Measurements from ENCODE around the gene ONECUT1.

The ONECUT1 gene

DNA sequence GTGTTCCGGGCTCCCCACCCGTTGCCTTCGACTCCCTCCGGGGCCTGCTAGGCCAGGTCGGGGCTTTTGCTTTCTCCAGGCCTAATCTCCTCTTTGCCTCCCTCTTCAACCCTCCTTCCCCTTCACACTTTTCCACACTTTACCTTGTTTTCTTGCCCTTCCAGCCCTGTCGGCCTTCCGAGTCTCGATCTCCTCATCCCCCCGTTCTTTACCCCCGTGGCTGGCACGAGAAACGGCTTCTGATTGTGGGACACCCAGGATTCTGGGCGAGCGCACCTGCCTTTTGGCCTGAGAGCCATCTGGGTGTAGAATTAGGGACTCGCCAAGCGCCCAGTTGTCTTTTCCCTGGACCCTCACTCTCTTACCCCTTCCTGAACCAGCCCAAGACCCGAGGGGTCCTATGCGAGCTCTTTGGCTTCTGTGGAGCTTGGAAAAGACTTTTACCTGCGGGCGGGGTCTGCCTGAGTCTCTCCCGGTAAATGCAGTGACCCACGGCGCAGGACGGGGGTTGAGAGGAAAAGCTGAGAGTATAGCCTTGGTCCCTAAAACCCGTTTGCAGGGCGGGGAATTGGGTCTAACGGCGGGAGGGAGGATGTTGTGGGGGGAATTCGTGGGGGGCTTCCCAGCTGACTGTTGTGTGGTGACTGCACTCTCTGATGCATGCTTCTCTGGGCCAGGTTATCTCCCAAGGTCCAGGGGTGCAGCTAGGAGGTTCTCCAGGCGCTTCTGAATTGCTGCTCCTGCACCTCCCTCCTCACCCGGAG lies 5.5 kb upstream of the ONECUT1 start:
- no peak overlapping the region for H3K27ac ChIP-seq (ENCODE audit: low read depth, low read length)
- H3K9ac ChIP-seq (ENCODE audit: low read length) = no peak overlapping the region
- no peaks in the 10 kb centered on the region for H3K36me3 ChIP-seq (ENCODE audit: insufficient read depth, low read length)
- no peaks in the 10 kb centered on the region for H3K9me3 ChIP-seq (ENCODE audit: low read length)
- H3K27me3 ChIP-seq (ENCODE audit: control insufficient read depth in 1 of 2, insufficient read depth in 2 of 2, low read length in 2 of 2) = peaks cover 76 to 92% of the 10 kb centered on the region in 2 donors
- H3K4me1 ChIP-seq (ENCODE audit: insufficient read depth, low read length) = peaks cover 8% of the 10 kb centered on the region
- no peak overlapping the region for H3K4me3 ChIP-seq (ENCODE audit: low read depth in 1 of 2, low read length in 2 of 2)

GRCh38 chr15:52794665-52795463 lies 4.7 kb upstream of the ONECUT1 start:
- H3K27ac ChIP-seq (ENCODE audit: low read depth, low read length) = no peak overlapping the region
- peaks cover 68 to 85% of the 10 kb centered on the region in 2 donors for H3K27me3 ChIP-seq (ENCODE audit: control insufficient read depth in 1 of 2, insufficient read depth in 2 of 2, low read length in 2 of 2)
- H3K36me3 ChIP-seq (ENCODE audit: insufficient read depth, low read length) = no peaks in the 10 kb centered on the region

GRCh38 chr15:52791776-52792175 lies 1.6 kb upstream of the ONECUT1 start:
- Histone ChIP-seq H3K9ac (ENCODE audit: low read length) (no peak overlapping the region), H3K27ac (ENCODE audit: low read depth, low read length) (no peak overlapping the region), H3K4me1 (ENCODE audit: insufficient read depth, low read length) (peaks cover 18% of the 10 kb centered on the region), H3K4me3 (ENCODE audit: low read depth in 1 of 2, low read length in 2 of 2) (no peak overlapping the region), H3K27me3 (ENCODE audit: control insufficient read depth in 1 of 2, insufficient read depth in 2 of 2, low read length in 2 of 2) (peaks cover 62 to 84% of the 10 kb centered on the region in 2 donors), H3K36me3 (ENCODE audit: insufficient read depth, low read length) (no peaks in the 10 kb centered on the region), H3K9me3 (ENCODE audit: low read length) (no peaks in the 10 kb centered on the region)

More at GRCh38 chr15:52794665-52795463, 4.7 kb upstream of the ONECUT1 start:
- Histone ChIP-seq H3K9ac (ENCODE audit: low read length) (no peak overlapping the region), H3K4me3 (ENCODE audit: low read depth in 1 of 2, low read length in 2 of 2) (no peak overlapping the region), H3K9me3 (ENCODE audit: low read length) (no peaks in the 10 kb centered on the region), H3K4me1 (ENCODE audit: insufficient read depth, low read length) (peaks cover 8% of the 10 kb centered on the region)

DNA sequence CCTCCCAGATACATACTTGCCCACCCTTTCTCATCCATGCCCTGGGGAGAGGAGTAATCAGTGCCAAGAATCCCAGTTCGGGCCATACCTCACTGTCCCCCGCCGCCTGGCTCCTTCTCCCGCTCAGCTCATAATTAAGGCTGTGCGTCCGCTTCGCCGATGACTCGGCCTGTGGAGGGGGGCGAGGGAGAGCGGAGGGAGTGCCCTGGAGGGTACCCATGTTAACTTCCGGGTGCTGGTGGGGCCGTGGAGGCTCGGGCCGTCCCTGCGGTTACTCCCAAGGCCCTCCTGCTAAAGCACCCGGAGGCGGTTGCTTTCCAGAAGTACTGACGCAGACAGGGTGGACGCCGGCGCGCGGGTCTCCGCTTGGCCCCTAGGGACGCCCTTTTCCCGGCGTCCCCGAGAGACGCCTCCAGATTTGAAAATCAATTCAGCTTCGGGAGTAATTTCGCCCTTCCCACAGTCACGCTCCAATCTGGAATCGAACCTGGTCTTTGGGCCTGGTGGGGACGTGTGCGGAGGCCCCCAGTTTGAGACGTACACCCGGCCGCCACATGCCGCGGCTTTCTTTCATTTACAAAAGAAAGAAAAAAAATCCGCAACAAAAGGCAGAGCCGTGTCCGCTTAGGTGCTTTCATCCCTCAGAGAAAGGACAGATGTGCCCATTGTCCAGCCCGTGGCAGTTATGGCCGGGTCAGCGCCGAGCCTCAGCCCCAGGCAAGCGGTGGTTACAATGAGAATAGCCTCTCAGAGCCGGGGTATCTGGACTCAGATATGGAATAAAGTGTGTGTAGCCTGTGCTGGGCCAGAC lies 1.0 kb upstream of the ONECUT1 start:
- H3K27me3 ChIP-seq (ENCODE audit: control insufficient read depth in 1 of 2, insufficient read depth in 2 of 2, low read length in 2 of 2) = peaks cover 62 to 84% of the 10 kb centered on the region in 2 donors
- H3K9ac ChIP-seq (ENCODE audit: low read length) = no peak overlapping the region

GRCh38 chr15:52789601-52790168 lies 451 bp downstream of the ONECUT1 start:
- no peaks in the 10 kb centered on the region for H3K36me3 ChIP-seq (ENCODE audit: insufficient read depth, low read length)
- no peak overlapping the region for H3K9ac ChIP-seq (ENCODE audit: low read length)
- peak overlapping the region; percentile 49 to 56 for H3K4me3 ChIP-seq (ENCODE audit: low read depth in 1 of 2, low read length in 2 of 2)
- H3K4me1 ChIP-seq (ENCODE audit: insufficient read depth, low read length) = peaks cover 23% of the 10 kb centered on the region
- no peaks in the 10 kb centered on the region for H3K9me3 ChIP-seq (ENCODE audit: low read length)
- H3K27ac ChIP-seq (ENCODE audit: low read depth, low read length) = no peak overlapping the region
- peaks cover 62 to 84% of the 10 kb centered on the region in 2 donors for H3K27me3 ChIP-seq (ENCODE audit: control insufficient read depth in 1 of 2, insufficient read depth in 2 of 2, low read length in 2 of 2)

More for the DNA sequence above, 1.0 kb upstream of the ONECUT1 start:
- no peak overlapping the region for H3K27ac ChIP-seq (ENCODE audit: low read depth, low read length)
- no peaks in the 10 kb centered on the region for H3K9me3 ChIP-seq (ENCODE audit: low read length)
- H3K4me3 ChIP-seq (ENCODE audit: low read depth in 1 of 2, low read length in 2 of 2) = peak overlapping the region; percentile 35 to 49
- no peaks in the 10 kb centered on the region for H3K36me3 ChIP-seq (ENCODE audit: insufficient read depth, low read length)
- H3K4me1 ChIP-seq (ENCODE audit: insufficient read depth, low read length) = peaks cover 18% of the 10 kb centered on the region

GRCh38 chr15:52789008-52789600 lies 1.0 kb downstream of the ONECUT1 start:
- Histone ChIP-seq H3K4me1 (ENCODE audit: insufficient read depth, low read length) (peaks cover 28% of the 10 kb centered on the region), H3K27ac (ENCODE audit: low read depth, low read length) (no peak overlapping the region), H3K4me3 (ENCODE audit: low read depth in 1 of 2, low read length in 2 of 2) (peak overlapping the region in 1 of 2 donors; percentile 49), H3K9ac (ENCODE audit: low read length) (no peak overlapping the region), H3K36me3 (ENCODE audit: insufficient read depth, low read length) (no peaks in the 10 kb centered on the region), H3K9me3 (ENCODE audit: low read length) (no peaks in the 10 kb centered on the region), H3K27me3 (ENCODE audit: control insufficient read depth in 1 of 2, insufficient read depth in 2 of 2, low read length in 2 of 2) (peaks cover 64 to 84% of the 10 kb centered on the region in 2 donors)

- Histone ChIP-seq H3K27ac (ENCODE audit: low read depth, low read length) (no peak overlapping the region), H3K4me1 (ENCODE audit: insufficient read depth, low read length) (peaks cover 28% of the 10 kb centered on the region), H3K4me3 (ENCODE audit: low read depth in 1 of 2, low read length in 2 of 2) (no peak overlapping the region), H3K9me3 (ENCODE audit: low read length) (no peaks in the 10 kb centered on the region), H3K36me3 (ENCODE audit: insufficient read depth, low read length) (no peaks in the 10 kb centered on the region), H3K9ac (ENCODE audit: low read length) (no peak overlapping the region), H3K27me3 (ENCODE audit: control insufficient read depth in 1 of 2, insufficient read depth in 2 of 2, low read length in 2 of 2) (peaks cover 64 to 85% of the 10 kb centered on the region in 2 donors)
These were observed 1.8 kb downstream of the ONECUT1 start for GRCh38 chr15:52788099-52788986.

DNA sequence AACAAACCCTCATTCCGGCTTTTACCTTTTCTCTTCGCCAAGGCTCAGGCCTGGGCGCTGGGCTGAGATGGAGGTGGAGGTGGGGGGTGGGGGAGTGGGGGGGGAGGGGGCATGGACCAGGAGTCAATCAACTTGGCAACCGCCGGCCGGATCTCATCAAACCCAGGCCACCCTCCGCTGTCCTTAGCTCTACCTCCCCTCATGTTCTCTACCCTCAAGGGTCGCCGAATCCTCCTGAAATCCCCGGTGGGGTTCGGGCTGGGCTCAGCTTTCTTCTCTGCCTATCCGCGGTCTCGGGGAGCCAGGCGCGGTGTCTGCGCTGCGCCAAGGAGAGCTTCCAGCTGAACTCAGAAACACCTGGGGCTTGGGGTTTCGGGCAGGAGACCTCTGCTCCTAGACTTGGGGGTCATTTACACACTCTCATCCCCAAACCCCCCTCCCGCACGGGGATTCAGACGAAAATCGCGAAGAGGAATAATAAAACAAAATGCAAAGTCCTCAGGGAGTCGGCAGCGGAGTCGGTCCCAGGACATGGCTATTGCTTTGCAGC lies 2.5 kb downstream of the ONECUT1 start:
- Histone ChIP-seq H3K36me3 (ENCODE audit: insufficient read depth, low read length) (no peaks in the 10 kb centered on the region), H3K27ac (ENCODE audit: low read depth, low read length) (no peak overlapping the region), H3K27me3 (ENCODE audit: control insufficient read depth in 1 of 2, insufficient read depth in 2 of 2, low read length in 2 of 2) (peaks cover 66 to 86% of the 10 kb centered on the region in 2 donors), H3K9me3 (ENCODE audit: low read length) (no peaks in the 10 kb centered on the region), H3K4me1 (ENCODE audit: insufficient read depth, low read length) (peaks cover 28% of the 10 kb centered on the region), H3K4me3 (ENCODE audit: low read depth in 1 of 2, low read length in 2 of 2) (no peak overlapping the region), H3K9ac (ENCODE audit: low read length) (no peak overlapping the region)

DNA sequence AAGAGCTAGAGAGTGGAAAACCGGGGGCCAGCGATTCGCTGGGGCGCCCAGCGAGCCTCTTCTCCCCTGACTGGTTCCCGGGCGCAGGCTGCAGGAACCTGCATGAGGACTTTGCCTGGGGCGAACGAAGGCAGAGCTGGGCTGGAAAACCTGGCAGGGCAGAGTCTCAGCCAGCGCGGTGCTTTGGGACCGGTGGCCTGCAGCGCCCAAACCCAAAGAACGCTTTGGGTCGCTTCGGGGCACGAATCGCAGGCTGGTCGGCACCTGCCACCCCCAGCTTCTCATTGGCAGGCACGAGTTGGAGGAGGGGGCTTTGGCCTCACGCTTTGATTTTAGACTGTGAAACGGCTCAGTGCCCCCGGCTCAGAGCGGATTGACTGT lies 3.0 kb downstream of the ONECUT1 start:
- Histone ChIP-seq H3K9me3 (ENCODE audit: low read length) (no peaks in the 10 kb centered on the region), H3K4me3 (ENCODE audit: low read depth in 1 of 2, low read length in 2 of 2) (no peak overlapping the region), H3K9ac (ENCODE audit: low read length) (no peak overlapping the region), H3K36me3 (ENCODE audit: insufficient read depth, low read length) (no peaks in the 10 kb centered on the region), H3K27ac (ENCODE audit: low read depth, low read length) (no peak overlapping the region), H3K27me3 (ENCODE audit: control insufficient read depth in 1 of 2, insufficient read depth in 2 of 2, low read length in 2 of 2) (peaks cover 69 to 91% of the 10 kb centered on the region in 2 donors), H3K4me1 (ENCODE audit: insufficient read depth, low read length) (peaks cover 28% of the 10 kb centered on the region)

Data from muscle layer of colon (tissue), 2 donors.